ENCODE results near the gene FNDC7.

DNA sequence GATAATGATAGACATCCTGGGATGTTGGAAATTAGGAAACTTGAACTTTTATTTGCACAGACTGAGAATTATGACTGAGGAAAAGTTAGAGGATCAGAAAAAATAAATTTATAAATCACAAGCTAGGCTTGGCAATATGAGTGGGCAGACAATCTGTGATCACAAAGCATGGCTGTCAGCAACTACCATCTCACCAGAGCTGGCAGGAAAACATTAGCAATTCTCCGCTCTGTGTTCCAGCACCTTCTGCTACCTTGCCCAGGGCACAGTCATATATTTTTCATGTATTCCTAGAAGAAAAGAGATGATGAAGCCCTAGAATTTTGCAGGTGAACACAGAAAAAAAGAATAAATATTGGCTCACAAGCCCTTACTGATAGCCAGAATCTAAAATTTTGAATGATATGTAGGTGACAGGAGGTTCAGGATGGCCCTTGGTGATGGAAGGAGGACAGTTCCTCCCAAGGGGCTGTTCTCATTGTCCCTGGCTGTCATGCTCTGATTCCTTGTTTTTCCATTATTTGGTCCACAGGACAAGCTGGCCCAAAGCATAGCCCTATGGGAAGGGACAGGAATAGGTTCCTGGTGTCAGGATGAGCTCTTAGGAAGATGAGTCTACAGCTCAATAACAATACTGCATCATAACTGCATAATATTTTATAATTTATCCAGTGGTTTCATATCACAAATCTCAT is 21.6 kb downstream of the FNDC7 start:
- no peak for TF ChIP-seq REST (IDR thresholded peaks at IDR 0.05; ENCODE audit: insufficient replicate concordance, low read depth)
- TF ChIP-seq, protein P1, sequence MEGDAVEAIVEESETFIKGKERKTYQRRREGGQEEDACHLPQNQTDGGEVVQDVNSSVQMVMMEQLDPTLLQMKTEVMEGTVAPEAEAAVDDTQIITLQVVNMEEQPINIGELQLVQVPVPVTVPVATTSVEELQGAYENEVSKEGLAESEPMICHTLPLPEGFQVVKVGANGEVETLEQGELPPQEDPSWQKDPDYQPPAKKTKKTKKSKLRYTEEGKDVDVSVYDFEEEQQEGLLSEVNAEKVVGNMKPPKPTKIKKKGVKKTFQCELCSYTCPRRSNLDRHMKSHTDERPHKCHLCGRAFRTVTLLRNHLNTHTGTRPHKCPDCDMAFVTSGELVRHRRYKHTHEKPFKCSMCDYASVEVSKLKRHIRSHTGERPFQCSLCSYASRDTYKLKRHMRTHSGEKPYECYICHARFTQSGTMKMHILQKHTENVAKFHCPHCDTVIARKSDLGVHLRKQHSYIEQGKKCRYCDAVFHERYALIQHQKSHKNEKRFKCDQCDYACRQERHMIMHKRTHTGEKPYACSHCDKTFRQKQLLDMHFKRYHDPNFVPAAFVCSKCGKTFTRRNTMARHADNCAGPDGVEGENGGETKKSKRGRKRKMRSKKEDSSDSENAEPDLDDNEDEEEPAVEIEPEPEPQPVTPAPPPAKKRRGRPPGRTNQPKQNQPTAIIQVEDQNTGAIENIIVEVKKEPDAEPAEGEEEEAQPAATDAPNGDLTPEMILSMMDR (IDR thresholded peaks at IDR 0.05; ENCODE audit: insufficient read depth, low read length), result no peak
- no peak for TF ChIP-seq GABPA (IDR thresholded peaks at IDR 0.05; ENCODE audit: low read depth)
- no peak for TF ChIP-seq POLR2AphosphoS5 (IDR thresholded peaks at IDR 0.05; ENCODE audit: low read depth)
- TF ChIP-seq SPI1 (IDR thresholded peaks at IDR 0.05; ENCODE audit: borderline replicate concordance, low read depth), result no peak

Measured in HL-60 (cell line).